Breast epithelium (tissue), 3 donors: ENCODE measurements around the gene SORBS2.

Experiments used
- CTCF ChIP-seq, 3 donors: fragments of 450-650 bp; IDR thresholded peaks; one replicate each; pipeline ENCODE4 v1.5.1; 2016 to 2017; ENCODE audit warnings: antibody characterized with exemption in 3 of 3, mild to moderate bottlenecking in 3 of 3, moderate library complexity in 3 of 3
- POLR2A ChIP-seq: fragments of 450-650 bp; IDR thresholded peaks from one replicate; pipeline ENCODE4 v1.6.1; 2016; ENCODE audit warnings: antibody characterized with exemption, mild to moderate bottlenecking, moderate library complexity
- POLR2AphosphoS5 ChIP-seq, 3 donors: sonication (generic); formaldehyde crosslinking; IDR thresholded peaks; one replicate each; pipeline ENCODE4 v1.6.1; 2017; ENCODE audit warnings: antibody characterized with exemption in 3 of 3

GRCh38 chr4:185587427-185588161 lies 224.4 kb downstream of the SORBS2 start:
- no peak for TF ChIP-seq CTCF (IDR thresholded peaks at IDR 0.05)
- TF ChIP-seq POLR2AphosphoS5 (IDR thresholded peaks at IDR 0.05), result peak in 1 of 3 donors; percentile 14
- TF ChIP-seq POLR2A, result no peak
